HepG2 (cell line): ENCODE data around the gene SYT1. TPM values are rescaled to one million over a fixed set of nuclear protein-coding genes. Genes with fewer than 3 reads are reported as not detected.

Source experiments
- ATAC-seq: fragments of 200-7000 bp; cut with Tn5 transposase; 3 replicates; pipeline ENCODE4 v1.9.1; 2020; ENCODE audit warnings: mild to moderate bottlenecking, moderate library complexity
- BruUV-seq: library from RNA; stranded (reverse); fragments of 400-500 nt; replicated peaks from 2 replicates; lab custom pipeline; 2021; lab: Mats Ljungman, UMichigan
- CTCF ChIA-PET: fragments of 300-600 bp; formaldehyde crosslinking; extraction: SDS; loops from one replicate; lab custom pipeline; 2021; ENCODE audit warnings: low total read pairs, inconsistent platforms, low intra/inter-chr PET ratio; lab: Yijun Ruan, JAX
- POLR2A ChIA-PET: fragments of 350-600 bp; sonication (Branson Sonifier 250); formaldehyde crosslinking; loops from one replicate; lab custom pipeline; 2020; ENCODE audit warnings: antibody characterized with exemption, inconsistent platforms; lab: Yijun Ruan, JAX
- DNase-seq: peaks from one replicate; pipeline ENCODE4 v3.0.0-alpha.2; 2015; ENCODE audit warnings: low spot score
- FAIRE-seq: peaks from 3 replicates; lab custom pipeline; 2011; peaks lifted over from hg19 to GRCh38; lab: Jason Lieb, UNC
- H2AFZ ChIP-seq: one replicate; pipeline ENCODE4 v1.6.1; 2011; ENCODE audit warnings: low read length, inconsistent platforms
- H3K27ac ChIP-seq: fragments of 300-600 bp; 3 replicates; pipeline ENCODE4 v1.8.0; 2011; ENCODE audit warnings: mixed run types, mild to moderate bottlenecking, mixed read lengths, low read length, inconsistent platforms; ENCODE audit not compliant: insufficient read depth; ENCODE audit errors: extremely low read length
- H3K27me3 ChIP-seq, 2 experiments: fragments of 200-600 bp in 1 of 2; 2 replicates in 1 of 2; 3 replicates in 1 of 2; pipeline versions ENCODE4 v1.6.0 to v1.8.0; 2011; ENCODE audit warnings: low read length in 2 of 2, mild to moderate bottlenecking in 2 of 2, moderate library complexity in 2 of 2, inconsistent platforms in 1 of 2; ENCODE audit not compliant: insufficient read depth in 2 of 2, control insufficient read depth in 1 of 2
- H3K36me3 ChIP-seq, 2 experiments: fragments of 200-600 bp in 1 of 2; replicated peaks in 1 of 2; 2 replicates in 1 of 2; 3 replicates in 1 of 2; pipeline versions ENCODE4 v1.5.1 to v1.8.0; 2011; ENCODE audit warnings: low read length in 2 of 2, inconsistent platforms in 1 of 2; ENCODE audit not compliant: insufficient read depth in 2 of 2, control insufficient read depth in 1 of 2
- H3K4me1 ChIP-seq: 2 replicates; pipeline ENCODE4 v1.5.1; 2012; ENCODE audit warnings: low read length, inconsistent platforms; ENCODE audit not compliant: insufficient read depth
- H3K4me2 ChIP-seq: 2 replicates; pipeline ENCODE4 v1.6.0; 2011; ENCODE audit warnings: low read depth, low read length, inconsistent platforms
- H3K4me3 ChIP-seq, 3 experiments: fragments of 200-600 bp in 1 of 3; sonication (generic), shearing (Covaris generic) in 1 of 3; replicated peaks in 1 of 3; 2 replicates each; pipeline ENCODE4 v1.5.1; 2011 to 2016; ENCODE audit warnings: low read length in 3 of 3, inconsistent platforms in 2 of 3, low read depth in 2 of 3, mild to moderate bottlenecking in 2 of 3, control low read depth in 1 of 3, mixed read lengths in 1 of 3; ENCODE audit not compliant: insufficient read depth in 1 of 3
- H3K79me2 ChIP-seq: one replicate; pipeline ENCODE4 v1.6.1; 2011; ENCODE audit warnings: low read length, inconsistent platforms; ENCODE audit not compliant: insufficient read depth
- H3K9ac ChIP-seq: 2 replicates; pipeline ENCODE4 v1.6.0; 2011; ENCODE audit warnings: mild to moderate bottlenecking, low read depth, low read length, inconsistent platforms; ENCODE audit not compliant: insufficient read depth
- H3K9me3 ChIP-seq: 2 replicates; pipeline ENCODE4 v1.5.1; 2012; ENCODE audit warnings: mild to moderate bottlenecking, low read length
- H4K20me1 ChIP-seq: 2 replicates; pipeline ENCODE4 v1.6.0; 2011; ENCODE audit warnings: inconsistent platforms, mild to moderate bottlenecking, low read length, moderate library complexity; ENCODE audit not compliant: insufficient read depth
- CBFB ChIP-seq: sonication (generic); formaldehyde crosslinking; IDR thresholded peaks from 2 replicates; pipeline ENCODE4 v1.4.0; 2020; ENCODE audit warnings: missing genetic modification reagents
- CEBPB ChIP-seq: IDR thresholded peaks from 2 replicates; pipeline ENCODE4 v1.6.1; 2011; ENCODE audit warnings: low read depth, low read length, improper control_type of control experiment, borderline replicate concordance
- EED ChIP-seq: sonication (generic); formaldehyde crosslinking; IDR thresholded peaks from 2 replicates; pipeline ENCODE4 v1.5.0; 2020; ENCODE audit warnings: mild to moderate bottlenecking, missing genetic modification reagents
- GPBP1L1 ChIP-seq: sonication (generic); formaldehyde crosslinking; IDR thresholded peaks from 2 replicates; pipeline ENCODE4 v1.5.0; 2020; ENCODE audit warnings: mild to moderate bottlenecking, missing genetic modification reagents
- NCOA2 ChIP-seq: sonication (generic); formaldehyde crosslinking; IDR thresholded peaks from 2 replicates; pipeline ENCODE4 v1.8.0; 2022; ENCODE audit warnings: inconsistent platforms
- PBX2 ChIP-seq: IDR thresholded peaks from 2 replicates; pipeline ENCODE4 v1.6.1; 2016; ENCODE audit warnings: control low read depth
- PPARG ChIP-seq: conservative IDR thresholded peaks from 2 replicates; pipeline ENCODE4 v1.6.1; 2016; ENCODE audit warnings: missing biosample characterization, missing genetic modification reagents
- REXO4 ChIP-seq: sonication (generic); formaldehyde crosslinking; IDR thresholded peaks from 2 replicates; pipeline ENCODE4 v1.8.0; 2022; ENCODE audit warnings: missing genetic modification reagents, mild to moderate bottlenecking, borderline replicate concordance
- SIN3A ChIP-seq: IDR thresholded peaks from 2 replicates; pipeline ENCODE4 v1.6.1; 2011; ENCODE audit warnings: low read depth, mild to moderate bottlenecking, control low read depth, low read length, borderline replicate concordance
- SMAD1 ChIP-seq: sonication (generic); formaldehyde crosslinking; IDR thresholded peaks from 2 replicates; pipeline ENCODE4 v1.4.0; 2020; ENCODE audit warnings: missing genetic modification reagents, low read depth, mild to moderate bottlenecking, borderline replicate concordance
- U2AF2 ChIP-seq: fragments of 200-400 bp; formaldehyde crosslinking; IDR thresholded peaks from 2 replicates; pipeline ENCODE4 v1.6.1; 2017; ENCODE audit warnings: low read depth, mild to moderate bottlenecking, low read length
- ZNF382 ChIP-seq: sonication (generic); formaldehyde crosslinking; IDR thresholded peaks from 2 replicates; pipeline ENCODE4 v1.5.0; 2020; ENCODE audit warnings: missing genetic modification reagents, mild to moderate bottlenecking, borderline replicate concordance
- ZNF484 ChIP-seq: sonication (generic); formaldehyde crosslinking; IDR thresholded peaks from 2 replicates; pipeline ENCODE4 v1.5.1; 2020; ENCODE audit warnings: mild to moderate bottlenecking, low read depth, missing genetic modification reagents, borderline replicate concordance
- ZNF644 ChIP-seq: IDR thresholded peaks from 2 replicates; pipeline ENCODE4 v1.6.1; 2016; ENCODE audit warnings: low read depth
- ZNF687 ChIP-seq: sonication (generic); formaldehyde crosslinking; IDR thresholded peaks from 2 replicates; pipeline ENCODE4 v1.5.1; 2020; ENCODE audit warnings: mild to moderate bottlenecking, missing genetic modification reagents, moderate library complexity
- WGBS: methylation state at CpG from one replicate; pipeline ENCODE4 v1.1.6; 2017; ENCODE audit warnings: low lambda C conversion rate; 5-methylcytosine and 5-hydroxymethylcytosine counted together
- in situ Hi-C: cut with HindIII; loops from 2 replicates; pipeline ENCODE4 v1.10.0; 2017; ENCODE audit warnings: low pct_unique_long_range_greater_than_20kb; ENCODE audit not compliant: extremely low pct_ligation_motif_present
- intact Hi-C: fragments of 100-400 bp; cut with micrococcal nuclease; formaldehyde crosslinking; loops from one replicate; pipeline ENCODE4 v1.10.0; 2022; ENCODE audit not compliant: unreplicated experiment
- polyA plus RNA-seq, 8 experiments: library from polyadenylated mRNA; depleted of rRNA in 3 of 8; stranded (reverse) in 7 of 8; unstranded in 1 of 8; fragments of >200 nt; fragmentation: Illumina TruSeq in 4 of 8; extraction: Trizol in 4 of 8; gene quantifications; 2 replicates each; pipeline versions ENCODE4 v1.2.1 to v1.2.3, GENCODE V29; 2011 to 2016; ENCODE audit warnings: low read depth in 4 of 8, missing spikeins in 1 of 8, mixed read lengths in 1 of 8; ENCODE audit not compliant: insufficient read depth in 1 of 8
- total RNA-seq, 5 experiments: library from RNA; depleted of rRNA; stranded (reverse); fragments of >200 nt; fragmentation: Illumina TruSeq; extraction: Trizol; gene quantifications; 2 replicates each; pipeline ENCODE4 v1.2.3, GENCODE V29; 2016; ENCODE audit warnings: low read depth in 1 of 5

SYT1 gene
- total and polyA plus RNA-seq, 2 of the 13 experiments (the other 11 are each of a cell fraction or from before 2014, with no cell fraction given), result not detected

- Histone ChIP-seq H3K4me2 (no peak overlapping the region), H3K27me3 (0 out of 5 replicates have a peak, but pooled peaks cover 0 to 6% of the 10 kb centered on the region in 2 experiments), H3K9me3 (no peaks in the 10 kb centered on the region), H3K4me1 (no peaks in the 10 kb centered on the region), H2AFZ (no peak overlapping the region), H3K27ac (no peak overlapping the region), H3K79me2 (no peaks in the 10 kb centered on the region), H3K9ac (no peak overlapping the region), H4K20me1 (no peaks in the 10 kb centered on the region), H3K4me3 (no peak overlapping the region), H3K36me3 (no peaks in the 10 kb centered on the region)
- in situ Hi-C loops, result no loop called here
- POLR2A ChIA-PET, result no interaction called here
- DNase-seq (no peak), ATAC-seq (no peak), FAIRE-seq (no peak)
- TF ChIP-seq ZNF687 (CRISPR knock-in tag) (no peak), ZNF382 (CRISPR knock-in tag) (no peak), SMAD1 (CRISPR knock-in tag) (no peak), PBX2 (CRISPR knock-in tag) (no peak), PPARG (CRISPR knock-in tag) (no peak), CEBPB (no peak), REXO4 (CRISPR knock-in tag) (no peak), EED (no peak), NCOA2 (CRISPR knock-in tag) (no peak), GPBP1L1 (no peak), ZNF644 (no peak), CBFB (CRISPR knock-in tag) (no peak), SIN3A (no peak), U2AF2 (no peak), ZNF484 (no peak)
- intact Hi-C loops, result no loop called here
- WGBS, result 21% methylated on average over 4 of the region's 4 CpGs
- CTCF ChIA-PET, result no interaction called here
- BruUV-seq, result no TSS peak
Observed at GRCh38 chr12:78866518-78866917, 1.9 kb downstream of the SYT1 start.
